ENCODE data around the gene PES1.

PES1 gene

GRCh38 chr22:30531651-30532608, 59.8 kb downstream of the PES1 start:
- Histone ChIP-seq H4K20me1 (ENCODE audit: low read depth, low read length) (no peaks in the 10 kb centered on the region), H2AFZ (ENCODE audit: low read depth, low read length, severe bottlenecking) (no peak overlapping the region), H3K79me2 (ENCODE audit: insufficient read depth, low read length) (no peaks in the 10 kb centered on the region), H3K27ac (ENCODE audit: low read depth, low read length) (no peak overlapping the region), H3K9ac (ENCODE audit: low read length) (no peak overlapping the region), H3K4me2 (ENCODE audit: low read depth, low read length, poor library complexity, severe bottlenecking) (no peak overlapping the region), H3K27me3 (ENCODE audit: low read length) (no peaks in the 10 kb centered on the region), H3K36me3 (ENCODE audit: low read length) (no peaks in the 10 kb centered on the region), H3K9me3 (ENCODE audit: insufficient read depth, low read length) (no peaks in the 10 kb centered on the region), H3K4me3 (ENCODE audit: insufficient read depth, low read length, poor library complexity, severe bottlenecking) (no peak overlapping the region), H3F3A (ENCODE audit: insufficient read depth) (no peaks in the 10 kb centered on the region), H3K9me2 (replicated peaks; ENCODE audit: insufficient read depth, low read length) (no peaks in the 10 kb centered on the region)
- TF ChIP-seq EZH2phosphoT487 (conservative IDR thresholded peaks at IDR 0.05; ENCODE audit: low read length) (no peak), CTCF (IDR thresholded peaks at IDR 0.05; ENCODE audit: insufficient read depth, low read length, poor library complexity, severe bottlenecking) (no peak)

DNA sequence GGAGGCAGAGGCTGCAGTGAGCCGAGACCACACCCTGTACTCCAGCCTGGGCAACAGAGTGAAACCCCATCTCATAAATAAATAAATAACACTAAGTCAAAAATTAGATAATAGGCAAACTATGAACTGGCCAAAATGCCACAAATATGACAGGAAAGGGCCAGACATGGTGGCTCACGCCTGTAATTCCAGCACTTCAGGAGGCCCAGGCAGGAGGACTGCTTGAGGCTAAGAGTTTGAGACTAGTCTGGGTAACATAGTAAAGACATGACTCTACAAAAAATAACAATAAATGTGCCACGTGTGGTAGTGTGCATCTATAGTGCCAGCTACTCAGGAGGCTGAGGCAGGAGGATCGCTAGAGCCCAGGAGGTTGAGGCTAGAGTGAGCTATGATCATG, 65.1 kb downstream of the PES1 start:
- no peak overlapping the region for H2AFZ ChIP-seq (ENCODE audit: low read depth, low read length, severe bottlenecking)
- H3K4me2 ChIP-seq (ENCODE audit: low read depth, low read length, poor library complexity, severe bottlenecking) = no peak overlapping the region
- H3K27me3 ChIP-seq (ENCODE audit: low read length) = no peaks in the 10 kb centered on the region
- H3K79me2 ChIP-seq (ENCODE audit: insufficient read depth, low read length) = no peaks in the 10 kb centered on the region
- H3K9ac ChIP-seq (ENCODE audit: low read length) = no peak overlapping the region
- no peak overlapping the region for H3K27ac ChIP-seq (ENCODE audit: low read depth, low read length)
- H3K9me2 ChIP-seq (replicated peaks; ENCODE audit: insufficient read depth, low read length) = no peaks in the 10 kb centered on the region
- H4K20me1 ChIP-seq (ENCODE audit: low read depth, low read length) = no peaks in the 10 kb centered on the region
- H3K36me3 ChIP-seq (ENCODE audit: low read length) = no peaks in the 10 kb centered on the region
- no peaks in the 10 kb centered on the region for H3K9me3 ChIP-seq (ENCODE audit: insufficient read depth, low read length)
- no peak for TF ChIP-seq CTCF (IDR thresholded peaks at IDR 0.05; ENCODE audit: insufficient read depth, low read length, poor library complexity, severe bottlenecking)
- no peak for TF ChIP-seq EZH2phosphoT487 (conservative IDR thresholded peaks at IDR 0.05; ENCODE audit: low read length)
- no peaks in the 10 kb centered on the region for H3F3A ChIP-seq (ENCODE audit: insufficient read depth)
- no peak overlapping the region for H3K4me3 ChIP-seq (ENCODE audit: insufficient read depth, low read length, poor library complexity, severe bottlenecking)

Data from SU-DHL-6 (cell line).